GM21576 (cell line): ENCODE measurements around the gene KDM4B.

Experiments used
- ATAC-seq: cut with Tn5 transposase; IDR thresholded peaks from one replicate; pipeline ENCODE4 v1.9.1; 2021; ENCODE audit warnings: mild to moderate bottlenecking, moderate library complexity; ENCODE audit not compliant: unreplicated experiment

Gene KDM4B

GRCh38 chr19:5031231-5032100 is 62.6 kb downstream of the KDM4B start:
- peak; percentile 55 for ATAC-seq

- no peak for ATAC-seq
Measured at GRCh38 chr19:5032101-5032967, 63.4 kb downstream of the KDM4B start.

- ATAC-seq, result no peak
Measured at GRCh38 chr19:5035105-5035761, 66.3 kb downstream of the KDM4B start.

GRCh38 chr19:5035793-5036697 is 67.1 kb downstream of the KDM4B start:
- ATAC-seq, result no peak

- ATAC-seq, result no peak
Measured at GRCh38 chr19:5036698-5037563, 68.0 kb downstream of the KDM4B start.

- no peak for ATAC-seq
Measured at GRCh38 chr19:5037936-5038335, 69.0 kb downstream of the KDM4B start.

- ATAC-seq, result no peak
Measured at GRCh38 chr19:5038631-5039271, 69.8 kb downstream of the KDM4B start.

GRCh38 chr19:5039642-5040543 is 71.0 kb downstream of the KDM4B start:
- no peak for ATAC-seq

- ATAC-seq, result no peak
Measured at GRCh38 chr19:5040544-5041167, 71.7 kb downstream of the KDM4B start.

- no peak for ATAC-seq
Measured at GRCh38 chr19:5041168-5041912, 72.4 kb downstream of the KDM4B start.

- ATAC-seq, result no peak
Measured at GRCh38 chr19:5041913-5042187, 72.9 kb downstream of the KDM4B start.

GRCh38 chr19:5042556-5042955 is 73.6 kb downstream of the KDM4B start:
- no peak for ATAC-seq

- ATAC-seq, result no peak
Measured at GRCh38 chr19:5045029-5045428, 76.1 kb downstream of the KDM4B start.

GRCh38 chr19:5045956-5046338 is 77.0 kb downstream of the KDM4B start:
- no peak for ATAC-seq

GRCh38 chr19:5046339-5047039 is 77.6 kb downstream of the KDM4B start:
- ATAC-seq, result no peak

GRCh38 chr19:5047251-5047935 is 78.5 kb downstream of the KDM4B start:
- ATAC-seq, result no peak
